OCI-LY3 (cell line): ENCODE data around the gene SSU72.

Experiments
- H2AFZ ChIP-seq: fragments of 200-600, 300-600 bp; shearing (Covaris generic); 2 replicates; pipeline ENCODE4 v1.6.0; 2014; ENCODE audit warnings: antibody characterized with exemption, low read depth, low read length
- H3K27ac ChIP-seq: fragments of 200-600, 300-600 bp; sonication (generic); 2 replicates; pipeline ENCODE4 v1.5.1; 2014; ENCODE audit warnings: mild to moderate bottlenecking, low read length, moderate library complexity, mixed read lengths
- H3K27me3 ChIP-seq: fragments of 200-600, 300-600 bp; sonication (generic); 2 replicates; pipeline ENCODE4 v1.6.1; 2014; ENCODE audit warnings: low read depth, low read length, mixed read lengths
- H3K36me3 ChIP-seq: fragments of 200-600, 300-600 bp; sonication (generic); replicated peaks from 2 replicates; pipeline ENCODE3; 2014; ENCODE audit warnings: low read depth, low read length, mixed read lengths
- H3K4me1 ChIP-seq: fragments of 300-600, 200-600 bp; sonication (generic); 2 replicates; pipeline ENCODE4 v1.6.1; 2014; ENCODE audit warnings: low read length, mixed read lengths
- H3K4me2 ChIP-seq: fragments of 200-600, 300-600 bp; sonication (generic); 2 replicates; pipeline ENCODE4 v1.6.1; 2014; ENCODE audit warnings: low read length, mixed read lengths
- H3K4me3 ChIP-seq: fragments of 300-600, 200-600 bp; sonication (generic); 2 replicates; pipeline ENCODE4 v1.5.1; 2014; ENCODE audit warnings: antibody characterized with exemption, mild to moderate bottlenecking, low read length, moderate library complexity
- H3K79me2 ChIP-seq: fragments of 300-600, 200-600 bp; shearing (Covaris generic); 2 replicates; pipeline ENCODE4 v1.6.1; 2014; ENCODE audit warnings: mild to moderate bottlenecking, low read length, mixed read lengths
- H3K9ac ChIP-seq: fragments of 300-600, 200-600 bp; shearing (Covaris generic); 2 replicates; pipeline ENCODE4 v1.6.0; 2014; ENCODE audit warnings: mild to moderate bottlenecking, low read length, moderate library complexity
- H3K9me3 ChIP-seq: fragments of 200-600, 300-600 bp; shearing (Covaris generic); 2 replicates; pipeline ENCODE4 v1.6.1; 2014; ENCODE audit warnings: low read length, mixed read lengths; ENCODE audit not compliant: insufficient read depth
- H4K20me1 ChIP-seq: fragments of 200-600, 300-600 bp; sonication (generic); 2 replicates; pipeline ENCODE4 v1.6.1; 2016; ENCODE audit warnings: low read length, mixed read lengths; ENCODE audit not compliant: insufficient read depth
- CTCF ChIP-seq: fragments of 200-600, 300-600 bp; sonication (generic); IDR thresholded peaks from 2 replicates; pipeline ENCODE4 v1.5.1; 2014; ENCODE audit warnings: antibody characterized with exemption, low read length, low read depth
- EZH2phosphoT487 ChIP-seq: fragments of 200-600 bp; shearing (Covaris generic); IDR thresholded peaks from 2 replicates; pipeline ENCODE4 v1.6.1; 2018; ENCODE audit warnings: antibody characterized with exemption, mixed run types, low read depth

The SSU72 gene

DNA sequence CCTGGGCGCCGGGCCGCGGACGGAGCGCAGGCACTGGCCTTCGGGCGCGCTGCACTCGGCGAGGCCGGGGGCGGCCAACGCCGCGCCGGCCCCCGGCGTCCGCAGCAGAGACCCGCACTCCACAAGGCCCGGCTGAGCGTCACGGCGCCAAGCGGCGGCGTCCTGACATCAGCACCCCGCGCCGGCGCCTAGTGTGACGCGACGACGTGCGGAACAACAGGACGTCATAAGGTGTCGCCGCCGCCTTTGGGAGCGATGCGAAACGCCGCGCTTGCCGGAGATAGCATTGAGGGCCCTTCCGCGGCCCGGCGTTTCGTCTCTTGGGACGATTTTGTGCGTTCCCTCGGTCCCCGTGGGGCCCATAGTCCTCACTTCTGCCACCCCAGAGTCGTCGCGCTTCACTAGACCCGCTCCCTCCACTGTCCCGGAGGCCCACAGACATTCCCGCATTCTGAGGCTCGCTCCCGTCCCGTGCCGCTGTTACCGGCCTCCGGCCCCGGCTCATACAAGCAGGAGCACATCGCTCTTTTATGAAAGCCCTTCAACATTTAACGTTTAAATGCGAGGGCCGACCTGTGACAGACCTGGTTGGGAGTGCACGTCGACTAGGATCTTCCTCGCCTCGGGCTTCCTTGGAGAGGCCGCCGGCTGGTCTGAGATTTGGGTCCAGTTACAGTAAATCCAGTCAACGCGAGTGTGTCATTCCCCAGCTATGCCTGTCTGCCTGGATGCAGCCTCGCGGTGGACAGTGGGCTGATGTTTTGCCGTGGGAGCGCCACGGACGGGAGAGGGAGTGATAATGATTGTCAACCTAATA, at the start of gene SSU72:
SSU72 (minus strand) TSS at position 143 of the 817 bp plus-strand sequence. CDS start 306 bp downstream, outside the sequence.
- Histone ChIP-seq H3K36me3 (peaks cover 7% of the 10 kb centered on the region), H4K20me1 (peaks cover 6% of the 10 kb centered on the region; the same call in 1 of the 2 replicates), H3K9me3 (no peaks in the 10 kb centered on the region), H3K9ac (peak within 1 kb of the TSS; percentile 91), H3K79me2 (peaks cover 54% of the 10 kb centered on the region), H3K4me1 (peaks cover 8% of the 10 kb centered on the region), H3K4me2 (peak within 1 kb of the TSS; percentile 94), H3K27ac (peak within 1 kb of the TSS; percentile 73), H3K27me3 (no peaks in the 10 kb centered on the region), H3K4me3 (peak within 1 kb of the TSS; percentile 93), H2AFZ (peak within 1 kb of the TSS; percentile 40; the same call in 1 of the 2 replicates)
- no peak for TF ChIP-seq CTCF
- TF ChIP-seq EZH2phosphoT487, result no peak

GRCh38 chr1:1623631-1624442, 49.2 kb upstream of the SSU72 start:
- TF ChIP-seq CTCF (no peak), EZH2phosphoT487 (no peak)

DNA sequence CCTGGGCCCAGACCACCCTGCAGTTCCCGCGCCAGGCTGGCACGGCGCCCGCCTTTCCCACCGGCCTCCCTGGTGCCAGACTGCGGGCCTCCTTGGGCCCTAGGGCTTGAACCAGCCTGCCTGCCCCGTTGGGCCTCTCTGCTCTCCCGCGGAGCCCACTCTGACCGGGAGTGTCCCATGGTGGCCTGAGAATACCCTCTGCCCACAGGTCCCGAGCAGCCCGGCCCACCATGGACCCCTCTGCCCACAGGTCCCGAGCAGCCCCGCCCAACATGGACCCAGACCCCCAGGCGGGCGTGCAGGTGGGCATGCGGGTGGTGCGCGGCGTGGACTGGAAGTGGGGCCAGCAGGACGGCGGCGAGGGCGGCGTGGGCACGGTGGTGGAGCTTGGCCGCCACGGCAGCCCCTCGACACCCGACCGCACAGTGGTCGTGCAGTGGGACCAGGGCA, 48.5 kb upstream of the SSU72 start:
- no peaks in the 10 kb centered on the region for H3K4me1 ChIP-seq
- no peaks in the 10 kb centered on the region for H4K20me1 ChIP-seq

More at GRCh38 chr1:1623631-1624442, 49.2 kb upstream of the SSU72 start:
- Histone ChIP-seq H3K4me2 (no peak overlapping the region), H3K79me2 (no peaks in the 10 kb centered on the region), H4K20me1 (no peaks in the 10 kb centered on the region), H3K9ac (no peak overlapping the region), H3K9me3 (no peaks in the 10 kb centered on the region), H3K27ac (no peak overlapping the region), H3K36me3 (no peaks in the 10 kb centered on the region), H3K27me3 (no peaks in the 10 kb centered on the region), H2AFZ (no peak overlapping the region), H3K4me1 (no peaks in the 10 kb centered on the region), H3K4me3 (no peak overlapping the region)

More for the DNA sequence above, 48.5 kb upstream of the SSU72 start:
- H3K9ac ChIP-seq, result no peak overlapping the region
- no peaks in the 10 kb centered on the region for H3K27me3 ChIP-seq
- no peak overlapping the region for H3K27ac ChIP-seq
- no peak overlapping the region for H3K4me2 ChIP-seq
- TF ChIP-seq EZH2phosphoT487 (no peak), CTCF (no peak)
- H3K9me3 ChIP-seq, result no peaks in the 10 kb centered on the region
- H3K36me3 ChIP-seq, result no peaks in the 10 kb centered on the region
- no peak overlapping the region for H3K4me3 ChIP-seq
- no peaks in the 10 kb centered on the region for H3K79me2 ChIP-seq
- no peak overlapping the region for H2AFZ ChIP-seq
